Lower lobe of right lung (tissue), 2 donors: ENCODE results near the gene PPP1R1A. TPM values are rescaled to one million over a fixed set of nuclear protein-coding genes. Genes with fewer than 3 reads are reported as not detected.

Experiments used
- ATAC-seq, 2 donors: fragments of 200-7000 bp; cut with Tn5 transposase; one replicate each; pipeline ENCODE4 v1.9.1; 2020 to 2022; ENCODE audit warnings: mild to moderate bottlenecking in 2 of 2, moderate library complexity in 2 of 2
- DNase-seq: peaks from one replicate; pipeline ENCODE4 v3.0.0-alpha.2; 2020
- H3K27ac ChIP-seq: fragments of 200-600 bp; one replicate; pipeline ENCODE4 v1.8.0; 2022
- H3K27me3 ChIP-seq: fragments of 200-600 bp; one replicate; pipeline ENCODE4 v1.8.0; 2022; ENCODE audit warnings: low read depth
- H3K36me3 ChIP-seq: fragments of 200-600 bp; one replicate; pipeline ENCODE4 v1.8.0; 2022; ENCODE audit warnings: mild to moderate bottlenecking
- H3K4me1 ChIP-seq: fragments of 200-600 bp; one replicate; pipeline ENCODE4 v1.8.0; 2022
- H3K4me3 ChIP-seq: fragments of 200-600 bp; one replicate; pipeline ENCODE4 v1.8.0; 2022; ENCODE audit warnings: mild to moderate bottlenecking
- H3K9me3 ChIP-seq: fragments of 200-600 bp; one replicate; pipeline ENCODE4 v1.8.0; 2022
- CTCF ChIP-seq: fragments of 200-600 bp; IDR thresholded peaks from one replicate; pipeline ENCODE4 v1.8.0; 2022; ENCODE audit warnings: antibody characterized with exemption, mild to moderate bottlenecking
- intact Hi-C: fragments of 100-400 bp; cut with DNase I; formaldehyde crosslinking; loops from one replicate; pipeline ENCODE4 v1.11.0; 2022
- total RNA-seq: library from RNA; stranded (reverse); fragmentation: NEBNext Ultra II Directional; extraction: Animal tissue kit (Norgen Biotek cat#: 25700); gene quantifications from one replicate; pipeline ENCODE4 v1.2.1, GENCODE V29; 2021
- donor health status: DM: no; HTN: yes; CAD: no; lungs with severe emphysema.

Gene PPP1R1A
- total RNA-seq, 1 donor from 2014 or later = not detected

- no peak overlapping the region for H3K4me3 ChIP-seq
- intact Hi-C loops = no loop called here
- H3K27me3 ChIP-seq = peaks cover 10% of the 10 kb centered on the region
- TF ChIP-seq CTCF = no peak
- no peak for DNase-seq
- H3K9me3 ChIP-seq = no peaks in the 10 kb centered on the region
- H3K27ac ChIP-seq = no peak overlapping the region
- no peak for ATAC-seq
- no peaks in the 10 kb centered on the region for H3K36me3 ChIP-seq
- H3K4me1 ChIP-seq = no peaks in the 10 kb centered on the region
These were observed 39.9 kb upstream of the PPP1R1A start for GRCh38 chr12:54628186-54628846.

GRCh38 chr12:54627304-54627703, 38.8 kb upstream of the PPP1R1A start:
- Histone ChIP-seq H3K4me1 (no peaks in the 10 kb centered on the region), H3K9me3 (no peaks in the 10 kb centered on the region), H3K36me3 (no peaks in the 10 kb centered on the region), H3K27me3 (peaks cover 10% of the 10 kb centered on the region), H3K27ac (no peak overlapping the region), H3K4me3 (no peak overlapping the region)
- no peak for TF ChIP-seq CTCF
- ATAC-seq (no peak), DNase-seq (no peak)
- intact Hi-C loops = no loop called here

- intact Hi-C loops = no loop called here
- H3K27me3 ChIP-seq = peaks cover 5% of the 10 kb centered on the region
- H3K9me3 ChIP-seq = no peaks in the 10 kb centered on the region
- H3K4me3 ChIP-seq = no peak overlapping the region
- H3K4me1 ChIP-seq = no peaks in the 10 kb centered on the region
- ATAC-seq = no peak
- DNase-seq = no peak
- H3K27ac ChIP-seq = no peak overlapping the region
- TF ChIP-seq CTCF = no peak
- H3K36me3 ChIP-seq = no peaks in the 10 kb centered on the region
These were observed 37.1 kb upstream of the PPP1R1A start for GRCh38 chr12:54625598-54625997.

- Histone ChIP-seq H3K4me3 (no peak overlapping the region), H3K36me3 (no peaks in the 10 kb centered on the region), H3K27me3 (peaks cover 5% of the 10 kb centered on the region), H3K27ac (no peak overlapping the region), H3K9me3 (no peaks in the 10 kb centered on the region), H3K4me1 (no peaks in the 10 kb centered on the region)
- no peak for ATAC-seq
- intact Hi-C loops = no loop called here
- DNase-seq = no peak
- TF ChIP-seq CTCF = no peak
These were observed 36.1 kb upstream of the PPP1R1A start for GRCh38 chr12:54624315-54625279.

- Histone ChIP-seq H3K36me3 (no peaks in the 10 kb centered on the region), H3K27ac (no peak overlapping the region), H3K9me3 (no peaks in the 10 kb centered on the region), H3K4me3 (no peak overlapping the region), H3K4me1 (no peaks in the 10 kb centered on the region), H3K27me3 (peaks cover 5% of the 10 kb centered on the region)
- no peak for TF ChIP-seq CTCF
- intact Hi-C loops = no loop called here
- DNase-seq (no peak), ATAC-seq (no peak)
These were observed 34.2 kb upstream of the PPP1R1A start for GRCh38 chr12:54622463-54623183.
